Measurements from ENCODE around the gene RMND5B.
"Not testable (repeated sequence)": the region's sequence is repeated elsewhere in the genome, so short reads cannot be mapped to it uniquely, and the experiment has no call there.

Gene RMND5B

DNA sequence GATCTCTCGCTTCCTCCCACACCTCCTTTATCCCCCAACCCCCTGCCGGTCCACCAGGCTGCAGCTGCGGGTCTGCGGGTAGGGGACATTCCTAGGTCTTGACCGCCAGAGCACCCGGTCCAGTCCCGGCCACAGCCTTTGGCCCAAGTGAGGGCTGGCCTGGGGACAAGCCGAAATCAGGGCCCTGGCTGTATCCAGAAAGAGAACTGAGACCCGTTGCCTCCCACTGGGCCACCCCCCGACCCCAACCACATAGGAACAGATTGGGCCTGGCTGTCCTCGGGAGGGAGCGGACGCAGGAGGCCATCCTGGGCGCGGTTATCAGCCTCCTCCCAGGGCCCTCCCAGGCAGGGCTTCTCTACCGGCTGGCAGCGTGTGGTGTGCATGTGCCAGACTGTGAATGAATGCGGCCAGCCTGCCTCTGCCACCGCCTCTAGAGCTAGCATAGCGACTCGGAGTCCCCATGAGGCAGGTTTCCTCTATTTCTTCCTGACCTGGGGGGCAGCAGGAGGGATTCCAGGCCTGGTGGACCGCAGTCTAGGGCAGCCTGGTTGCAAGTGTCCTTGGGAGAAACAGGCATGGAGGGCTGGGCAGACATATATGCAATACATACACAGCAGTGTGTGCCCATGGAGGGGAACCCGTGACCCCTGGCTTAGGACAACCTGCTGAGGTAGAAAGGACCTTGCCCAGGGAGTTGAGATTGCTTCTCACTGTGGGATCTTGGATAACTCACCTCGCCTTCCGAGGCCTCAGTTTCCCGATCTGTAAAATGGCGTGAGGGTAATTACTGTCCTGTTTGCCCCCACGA is 16.3 kb upstream of the RMND5B start:
- peak; percentile 44 for DNase-seq

DNA sequence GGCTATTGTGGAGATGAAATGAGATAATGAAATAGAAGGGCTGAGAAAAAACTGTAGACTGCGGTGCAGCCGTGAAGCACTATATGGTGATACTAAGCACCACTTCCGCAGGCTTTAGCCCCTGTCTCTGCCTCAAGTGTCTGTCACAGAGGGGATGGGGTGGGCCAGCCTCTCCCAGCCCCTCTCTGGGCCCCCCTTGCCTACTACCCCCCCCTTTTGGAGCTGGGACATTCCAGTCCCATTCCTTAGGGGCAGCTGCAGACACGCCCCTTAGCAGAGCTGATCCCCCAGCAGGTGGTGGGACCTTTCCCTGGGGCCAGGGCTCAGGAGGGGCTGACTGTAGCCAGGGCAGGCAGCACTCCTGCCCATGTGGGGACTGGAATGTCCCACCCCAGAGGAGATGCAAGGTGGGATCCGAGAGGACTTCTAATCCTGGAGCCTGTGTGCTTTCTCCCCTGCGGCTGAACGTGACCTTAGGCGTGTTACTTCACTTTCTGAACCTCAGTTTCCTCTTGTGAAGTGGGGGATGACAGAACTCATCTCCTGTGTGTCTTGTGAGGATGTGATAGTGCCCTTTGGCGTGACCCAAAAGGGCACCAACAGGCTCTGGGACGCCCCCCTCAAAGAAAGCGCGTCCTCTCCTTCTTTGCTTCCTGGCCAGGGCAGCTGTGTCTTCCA is 15.5 kb upstream of the RMND5B start:
- DNase-seq = no peak

DNA sequence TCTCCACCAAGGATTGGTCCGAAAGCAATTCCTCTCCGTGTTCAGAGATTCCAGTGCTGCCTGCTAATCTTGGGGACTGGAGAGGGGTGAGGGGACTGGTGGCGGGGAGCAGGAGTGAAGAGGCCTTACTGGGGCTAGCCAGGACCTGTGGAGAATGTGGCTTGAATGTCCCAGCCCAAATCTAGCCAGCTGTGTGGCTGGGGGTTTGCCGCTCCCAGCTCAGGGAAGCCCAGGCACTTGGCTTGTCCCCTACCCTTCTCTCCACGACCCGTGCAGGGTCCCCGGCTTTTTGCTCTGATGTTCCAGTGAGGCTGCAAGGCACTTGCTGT is 15.0 kb upstream of the RMND5B start:
- no peak for DNase-seq

DNA sequence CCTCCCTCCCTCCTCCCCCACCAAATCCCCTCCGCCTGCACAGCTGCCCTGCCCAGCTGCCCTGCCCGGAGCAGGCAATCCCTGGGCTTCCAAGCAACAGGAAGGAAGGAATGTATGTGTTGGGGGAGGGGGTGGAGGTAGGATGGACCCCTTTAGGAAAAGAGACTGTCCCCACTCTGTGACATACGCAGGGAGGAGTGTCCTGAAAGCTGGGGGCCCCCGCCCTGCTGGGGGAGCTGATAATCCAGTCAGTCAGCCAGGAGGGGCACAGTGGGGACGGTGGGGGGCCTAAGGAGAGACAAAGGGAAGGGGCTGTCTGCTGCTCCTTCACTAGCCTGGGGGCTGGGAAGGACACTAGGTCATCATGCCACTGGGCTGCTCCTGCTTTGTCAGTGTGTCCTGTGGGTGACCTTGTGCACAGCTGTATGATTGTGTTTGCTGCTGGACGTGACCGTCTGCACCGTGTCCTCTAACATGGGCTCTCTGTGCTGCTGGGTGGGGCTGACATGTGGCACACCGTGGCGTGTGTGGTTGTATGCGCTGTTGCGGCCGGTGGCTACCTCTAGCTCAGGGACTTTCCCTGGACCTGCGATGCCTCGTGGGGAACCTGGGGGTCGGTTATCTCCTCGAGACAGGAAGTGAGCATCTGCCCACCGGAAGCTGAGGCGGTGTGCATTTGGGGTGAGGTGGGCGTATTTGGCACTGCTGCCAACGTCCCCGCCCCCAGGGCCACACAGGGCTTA is 14.5 kb upstream of the RMND5B start:
- peak; percentile 70 for DNase-seq

DNA sequence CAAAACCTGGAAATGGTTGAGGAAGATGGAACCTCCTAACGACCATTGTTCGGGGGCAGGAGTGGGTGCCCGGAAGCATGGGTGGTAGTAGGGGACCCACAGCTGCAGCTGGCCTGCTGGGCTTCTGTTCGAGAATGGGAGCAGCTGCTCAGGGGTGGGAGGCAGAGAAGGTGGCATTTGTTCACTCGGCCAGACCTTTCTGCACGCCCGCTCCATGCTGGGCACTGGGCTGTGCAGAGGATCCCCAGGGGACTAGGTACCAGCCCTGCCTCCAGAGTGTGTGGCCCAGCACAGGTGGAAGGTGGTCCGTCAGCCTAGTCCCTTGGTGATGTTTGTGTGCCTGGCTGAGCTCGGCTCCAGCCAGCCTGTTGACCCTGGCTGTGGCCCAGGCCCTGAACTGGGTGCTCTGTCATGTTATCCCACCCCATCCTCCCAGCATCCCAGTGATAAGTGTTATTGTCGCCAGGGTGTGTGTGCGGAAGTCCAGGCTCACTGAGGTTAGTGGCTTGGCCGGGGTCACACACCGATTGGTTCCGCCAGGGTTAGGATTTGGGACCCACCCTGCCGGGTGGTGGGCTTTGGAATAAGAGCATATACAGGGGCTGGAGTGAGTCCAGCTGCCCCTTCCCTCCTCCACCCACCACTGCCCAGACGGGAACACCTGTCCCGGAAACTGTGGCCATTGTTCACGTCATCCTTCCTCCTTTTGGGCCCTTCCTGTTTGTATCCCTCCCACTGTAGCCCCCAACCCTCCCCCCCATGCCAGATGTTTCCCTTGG is 12.7 kb upstream of the RMND5B start:
- no peak for DNase-seq

DNA sequence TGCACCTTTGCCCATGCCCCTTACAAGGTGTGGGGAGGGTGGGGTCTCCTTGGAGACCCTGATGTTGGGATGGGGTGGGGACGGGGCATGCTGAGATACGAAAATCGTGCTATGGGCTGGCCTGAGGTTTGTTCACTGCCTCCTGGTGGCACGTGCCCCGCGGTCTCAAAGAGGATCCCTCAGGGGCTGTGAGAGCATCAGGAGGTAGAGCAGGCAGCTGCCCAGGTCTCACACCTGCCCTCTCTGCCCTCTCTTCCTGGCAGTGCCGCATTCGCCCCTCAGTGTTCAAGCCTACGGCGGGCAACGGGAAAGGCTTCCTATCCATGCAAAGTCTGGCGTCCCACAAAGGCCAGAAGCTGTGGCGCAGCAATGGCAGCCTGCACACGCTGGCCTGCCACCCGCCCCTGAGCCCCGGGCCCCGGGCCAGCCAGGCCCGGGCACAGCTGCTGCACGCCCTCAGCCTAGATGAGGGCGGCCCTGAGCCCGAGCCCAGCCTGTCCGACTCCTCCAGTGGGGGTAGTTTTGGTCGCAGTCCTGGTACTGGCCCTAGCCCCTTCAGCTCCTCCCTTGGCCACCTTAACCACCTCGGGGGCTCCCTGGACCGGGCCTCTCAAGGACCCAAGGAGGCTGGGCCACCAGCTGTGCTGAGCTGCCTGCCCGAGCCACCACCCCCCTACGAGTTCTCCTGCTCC is 10.8 kb upstream of the RMND5B start:
- DNase-seq = no peak

DNA sequence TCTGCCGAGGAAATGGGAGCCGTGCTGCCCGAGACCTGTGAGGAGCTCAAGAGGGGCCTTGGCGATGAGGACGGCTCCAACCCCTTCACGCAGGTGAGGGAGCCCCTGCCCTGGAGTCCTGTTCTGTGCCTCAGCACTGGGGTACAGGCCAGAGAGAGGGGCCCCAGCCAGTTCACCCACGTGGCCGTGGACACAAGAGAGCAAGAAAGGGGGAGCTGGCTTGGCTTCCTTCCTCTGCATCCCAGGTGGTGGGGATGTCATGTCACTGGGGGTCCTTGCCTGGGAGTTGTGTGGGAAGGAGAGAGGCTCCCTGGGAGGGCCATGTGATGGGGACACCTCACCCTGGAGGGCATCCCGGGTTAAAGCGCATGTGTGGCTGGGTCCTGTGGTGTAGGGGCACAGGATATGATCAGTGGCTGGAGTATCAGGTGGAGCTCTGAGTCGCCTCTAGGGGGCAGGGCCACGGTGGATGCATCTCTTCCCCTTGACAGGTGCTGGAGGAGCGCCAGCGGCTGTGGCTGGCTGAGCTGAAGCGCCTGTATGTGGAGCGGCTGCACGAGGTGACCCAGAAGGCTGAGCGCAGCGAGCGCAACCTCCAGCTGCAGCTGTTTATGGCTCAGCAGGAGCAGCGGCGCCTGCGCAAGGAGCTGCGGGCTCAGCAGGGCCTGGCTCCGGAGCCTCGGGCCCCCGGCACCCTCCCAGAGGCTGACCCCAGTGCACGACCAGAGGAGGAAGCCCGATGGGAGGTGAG is 10.0 kb upstream of the RMND5B start:
- DNase-seq = peak; percentile 72

DNA sequence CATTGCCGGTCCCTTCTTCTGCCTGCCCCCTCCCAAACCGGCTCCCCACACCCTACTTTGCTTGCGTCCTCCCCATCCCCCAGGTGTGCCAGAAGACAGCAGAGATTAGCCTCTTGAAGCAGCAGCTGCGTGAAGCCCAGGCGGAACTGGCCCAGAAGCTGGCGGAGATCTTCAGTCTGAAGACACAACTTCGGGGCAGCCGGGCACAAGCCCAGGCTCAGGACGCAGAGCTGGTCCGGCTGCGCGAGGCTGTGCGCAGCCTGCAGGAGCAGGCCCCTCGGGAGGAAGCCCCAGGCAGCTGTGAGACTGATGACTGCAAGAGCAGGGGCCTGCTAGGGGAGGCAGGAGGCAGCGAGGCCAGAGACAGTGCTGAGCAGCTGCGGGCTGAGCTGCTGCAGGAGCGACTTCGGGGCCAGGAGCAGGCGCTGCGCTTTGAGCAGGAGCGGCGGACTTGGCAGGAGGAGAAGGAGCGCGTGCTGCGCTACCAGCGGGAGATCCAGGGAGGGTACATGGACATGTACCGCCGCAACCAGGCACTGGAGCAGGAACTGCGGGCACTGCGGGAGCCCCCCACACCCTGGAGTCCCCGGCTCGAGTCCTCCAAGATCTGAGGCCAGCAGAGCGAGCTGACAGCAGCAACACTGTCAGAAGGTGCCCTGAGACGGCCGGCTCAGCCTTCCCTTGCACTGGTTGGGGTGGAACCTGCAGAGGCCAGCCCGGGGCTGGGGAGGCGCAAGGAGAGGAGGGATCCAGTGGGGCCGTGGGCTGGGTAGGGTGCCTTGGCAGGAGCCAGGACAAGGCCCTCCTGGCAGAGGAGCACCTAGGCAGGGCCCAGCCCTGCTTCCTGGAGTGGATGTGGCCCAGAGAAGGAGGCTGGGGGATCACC is 9.2 kb upstream of the RMND5B start:
- DNase-seq = no peak

DNA sequence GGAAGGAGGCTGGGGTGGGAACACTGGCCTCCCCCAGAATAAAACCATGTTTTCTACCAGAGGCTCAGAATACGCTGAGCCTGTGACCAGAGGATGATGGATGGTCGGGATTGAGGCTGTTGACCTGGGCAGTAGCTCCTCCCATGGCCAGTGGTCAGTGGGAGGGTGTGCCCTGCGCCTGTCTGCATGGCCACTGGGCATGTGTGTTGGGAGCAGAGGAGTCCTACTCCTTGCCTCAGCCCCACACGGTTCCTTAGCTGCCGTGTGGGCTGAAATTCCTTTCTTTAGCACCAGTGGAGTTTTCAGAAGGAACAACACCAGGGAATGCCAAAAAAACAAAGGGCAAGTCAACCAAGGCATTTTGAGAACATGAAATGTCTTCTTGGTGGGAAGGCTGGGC is 8.5 kb upstream of the RMND5B start:
- DNase-seq = no peak

DNA sequence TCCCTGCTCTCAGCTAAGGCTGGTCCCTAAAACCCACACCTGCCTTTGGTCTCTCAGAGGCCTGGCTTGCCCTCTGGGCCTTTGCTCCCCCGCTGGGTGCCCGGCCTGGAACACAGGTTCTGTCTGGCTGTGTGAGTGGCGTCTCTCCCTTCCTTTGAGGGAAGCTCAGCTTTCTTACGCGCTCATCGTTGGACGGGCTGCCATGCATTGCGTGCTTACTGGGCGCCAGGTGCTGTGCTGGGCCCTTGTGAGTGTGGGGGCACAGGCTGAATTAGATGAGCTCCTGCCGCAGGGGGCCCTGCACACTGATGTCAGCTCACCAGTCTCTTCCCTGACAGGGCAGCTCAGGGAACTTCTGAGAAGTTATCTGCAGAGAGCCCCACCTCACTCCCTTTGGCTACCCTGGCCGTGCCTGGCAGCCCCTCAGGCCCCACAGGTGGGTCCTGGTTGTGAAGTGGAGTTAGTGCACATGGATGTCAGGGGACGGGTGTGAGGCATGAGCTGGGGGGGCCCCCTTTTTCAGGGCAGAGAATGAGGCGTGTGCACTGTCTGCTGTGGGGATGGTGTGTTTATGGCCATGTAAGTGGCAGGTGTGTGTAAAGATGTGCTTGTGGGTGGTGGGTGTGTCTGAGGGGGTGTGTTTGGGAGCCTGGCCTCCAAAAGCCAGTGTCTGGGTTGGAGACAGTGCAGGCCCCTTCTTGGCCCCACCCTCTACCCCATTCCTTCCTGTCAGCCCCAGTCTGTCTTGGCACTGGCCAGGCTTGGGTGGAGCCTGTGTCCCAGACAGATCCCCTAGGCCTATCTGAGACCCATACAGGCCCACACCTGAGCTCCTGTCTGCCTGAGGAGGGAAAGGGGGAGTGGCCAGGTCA is 7.5 kb upstream of the RMND5B start:
- DNase-seq = no peak

DNA sequence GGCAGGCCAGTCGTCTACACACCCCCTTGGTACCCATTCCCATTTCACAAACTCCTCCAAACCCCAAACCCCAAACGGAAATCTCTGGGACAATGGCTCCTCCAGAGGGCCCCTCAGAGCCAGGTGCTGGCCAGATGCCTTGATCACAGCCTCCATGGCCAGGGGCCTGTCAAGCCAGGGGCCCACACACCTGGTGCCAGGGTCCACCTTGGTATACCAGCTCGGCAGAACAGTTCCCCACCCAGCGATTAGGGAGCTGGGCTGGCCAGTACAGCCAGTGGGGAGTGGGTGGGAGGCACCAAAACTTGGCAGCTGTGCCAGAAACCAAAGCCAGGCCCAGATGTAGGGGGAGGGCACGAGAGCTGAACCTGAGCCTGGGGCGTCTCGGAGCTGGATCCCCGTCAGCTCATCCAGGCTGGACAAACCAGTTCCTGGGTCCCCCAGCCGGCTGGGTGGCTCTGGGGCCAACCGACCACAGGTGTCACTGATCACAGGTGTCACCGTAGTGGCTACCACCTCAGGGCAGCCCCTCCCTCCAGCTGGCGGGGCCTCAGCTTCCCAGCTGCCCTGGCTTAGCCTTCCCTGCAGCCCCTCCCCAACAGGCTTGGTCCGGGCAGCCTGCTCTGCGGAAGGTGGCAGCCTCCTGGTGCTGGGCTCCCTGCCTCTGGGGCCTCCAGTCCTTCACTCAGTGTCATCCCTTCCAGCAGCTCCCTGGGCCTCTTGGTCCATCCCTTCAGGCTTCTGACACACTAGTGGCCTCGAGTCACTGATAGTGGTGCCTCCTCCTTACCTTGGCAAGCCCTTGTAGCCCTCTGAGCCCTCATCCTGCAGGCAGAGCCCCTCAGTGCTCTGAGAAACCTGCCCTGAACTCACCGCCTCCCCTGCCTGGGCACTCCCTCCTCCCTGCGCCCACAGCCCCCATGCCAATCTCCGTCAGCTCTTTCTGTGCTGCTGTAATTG is 6.6 kb upstream of the RMND5B start:
- DNase-seq = no peak

DNA sequence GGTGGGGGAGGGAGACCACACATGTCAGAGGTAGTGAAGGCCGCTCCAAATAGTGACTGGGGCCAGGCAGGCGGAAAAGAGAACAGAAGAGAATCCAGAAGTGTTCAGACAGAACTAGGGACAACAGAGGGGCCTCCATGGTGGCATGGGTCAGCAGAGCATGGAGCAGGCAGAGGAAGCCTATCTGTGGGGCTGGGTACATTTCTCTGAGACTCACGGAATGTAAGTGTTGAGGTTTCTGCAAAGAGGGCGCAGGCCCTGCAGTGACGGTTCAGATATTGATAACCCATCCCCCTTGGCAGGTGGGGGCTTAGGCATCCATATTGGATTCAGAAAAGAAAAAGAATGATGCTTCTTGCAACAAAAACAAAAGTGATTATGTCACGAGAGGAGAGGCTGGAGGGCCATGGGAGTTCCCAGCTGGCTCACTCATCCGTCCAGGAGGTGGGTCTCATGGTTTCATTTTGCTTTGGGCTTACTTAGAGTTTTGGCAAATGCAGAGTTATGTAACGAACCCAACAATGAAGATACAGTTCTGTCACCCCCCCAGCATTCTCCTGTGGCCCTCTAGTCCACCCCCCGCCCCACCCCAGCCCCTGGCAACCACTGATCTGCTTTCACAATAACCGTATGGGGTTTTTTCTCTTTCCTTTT is 5.4 kb upstream of the RMND5B start:
- DNase-seq = no peak

DNA sequence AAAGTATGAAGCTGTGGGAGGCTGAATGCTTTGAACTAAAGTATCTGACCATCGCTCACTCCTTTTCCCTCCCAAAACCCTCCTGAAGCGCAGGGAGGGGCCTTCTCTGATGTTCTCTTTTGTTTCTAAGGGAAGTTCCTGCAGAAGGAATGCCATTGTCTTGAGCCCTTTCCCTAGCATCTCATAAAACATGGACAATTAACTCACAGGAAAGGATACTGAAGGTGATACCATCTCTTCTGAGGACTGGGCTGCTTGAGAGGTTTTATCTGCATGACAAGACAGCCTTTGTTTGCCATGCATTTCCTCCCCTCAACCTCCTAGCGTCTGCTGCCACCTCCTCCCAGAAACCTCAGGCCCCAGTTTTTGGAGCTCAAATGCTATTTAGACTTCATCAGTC is 4.3 kb upstream of the RMND5B start:
- DNase-seq = no peak

DNA sequence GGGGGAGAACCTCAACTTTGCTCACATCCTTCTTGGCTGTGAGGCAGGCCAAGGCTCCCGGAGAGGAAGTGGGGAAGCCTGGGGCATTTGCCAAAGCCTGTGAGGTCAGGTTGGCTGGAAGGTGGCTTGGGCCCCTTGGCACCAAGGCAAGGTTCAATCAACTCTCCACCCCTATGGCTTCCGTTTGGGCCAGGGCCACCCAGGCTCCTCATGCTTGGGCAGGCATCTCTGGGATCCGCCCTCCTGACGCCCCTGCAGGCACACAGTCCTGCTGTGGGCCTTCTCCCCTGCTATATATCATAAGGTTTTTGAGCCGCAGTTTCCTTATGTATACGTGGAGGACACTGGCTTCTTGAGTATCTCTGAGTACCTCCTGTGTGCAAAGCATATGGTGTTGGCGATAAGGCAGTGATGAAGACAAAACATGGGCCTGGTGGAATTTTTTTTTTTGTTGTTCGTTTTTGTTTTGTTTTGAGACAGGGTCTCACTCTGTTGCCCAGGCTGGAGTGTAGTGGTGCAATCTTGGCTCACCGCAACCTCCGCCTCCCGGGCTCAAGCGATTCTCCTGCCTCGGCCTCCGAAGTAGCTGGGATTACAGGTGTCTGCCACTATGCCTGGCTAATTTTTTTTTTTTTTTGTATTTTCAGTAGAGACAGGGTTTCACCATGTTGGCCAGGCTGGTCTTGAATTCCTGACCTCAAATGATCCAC is 3.4 kb upstream of the RMND5B start:
- not testable (repeated sequence) for DNase-seq

DNA sequence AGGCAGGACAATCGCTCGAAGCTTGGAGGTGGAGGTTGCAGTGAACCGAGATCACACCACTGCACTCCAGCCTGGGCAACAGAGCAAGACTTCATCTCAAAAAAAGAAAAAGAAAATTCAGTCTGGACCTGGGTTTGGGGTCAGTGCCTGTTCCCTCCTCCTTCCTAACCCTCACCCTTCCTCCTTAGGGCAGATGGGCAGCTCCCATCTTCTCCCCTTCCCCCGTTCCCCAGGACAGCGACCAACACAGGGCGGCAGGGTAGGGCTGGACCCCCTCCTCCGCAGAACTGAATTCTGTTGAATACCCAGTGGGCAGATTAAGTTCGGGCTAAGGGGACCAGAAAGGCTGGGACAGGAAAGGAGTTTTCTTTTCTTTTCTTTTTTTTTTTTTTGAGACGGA is 1.5 kb upstream of the RMND5B start:
- no peak for DNase-seq

DNA sequence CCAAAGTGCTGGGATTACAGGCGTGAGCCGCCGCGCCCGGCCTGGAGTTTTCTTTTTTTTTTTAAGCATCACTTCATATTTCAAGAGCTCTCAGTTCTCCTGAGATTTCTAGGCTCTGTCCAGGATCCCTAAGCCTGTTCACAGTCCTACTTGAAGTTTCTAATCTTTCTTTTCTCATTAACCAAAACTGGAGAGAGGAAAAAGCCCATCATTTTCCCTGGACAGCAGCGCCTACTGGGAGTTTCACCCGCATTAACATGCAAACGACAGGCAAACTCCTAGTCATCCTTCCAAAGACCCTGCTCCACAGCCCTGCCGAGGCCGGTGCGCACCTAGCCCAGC is 609 bp upstream of the RMND5B start:
- DNase-seq = not testable (repeated sequence)

DNA sequence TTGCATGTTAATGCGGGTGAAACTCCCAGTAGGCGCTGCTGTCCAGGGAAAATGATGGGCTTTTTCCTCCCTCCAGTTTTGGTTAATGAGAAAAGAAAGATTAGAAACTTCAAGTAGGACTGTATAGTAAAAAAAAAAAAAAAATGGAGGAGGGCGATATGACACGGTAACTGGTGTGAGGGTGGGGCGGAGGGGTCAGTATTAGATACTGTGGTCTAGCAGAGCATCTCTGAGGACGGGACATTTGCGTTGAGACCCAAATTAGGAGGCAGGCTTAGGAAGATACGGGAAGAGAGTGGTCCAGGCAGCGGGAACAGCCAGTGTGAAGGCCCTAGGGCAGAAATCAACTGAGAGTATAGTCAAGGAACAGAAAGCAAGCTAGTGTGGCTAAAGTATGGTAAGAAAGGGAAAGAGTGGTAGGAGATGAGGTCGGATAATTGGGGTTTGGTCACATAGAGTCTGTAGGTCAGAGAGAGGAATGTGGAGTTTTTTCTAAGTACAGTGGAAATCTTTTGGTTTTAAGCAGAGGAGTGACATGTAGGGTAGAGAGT is 707 bp downstream of the RMND5B start:
- DNase-seq = no peak

Measured in T-helper 9 cell (primary cell).